AG04450 (cell line): ENCODE results near the gene PARD3. TPM values are rescaled to one million over a fixed set of nuclear protein-coding genes. Genes with fewer than 3 reads are reported as not detected.

Source experiments
- CTCF ChIA-PET: fragments of 300-600, 350-600 bp; formaldehyde crosslinking; extraction: SDS; loops from one replicate; lab custom pipeline; 2022; ENCODE audit warnings: antibody characterized with exemption, inconsistent platforms; lab: Charles Lee
- POLR2A ChIA-PET: fragments of 350-600 bp; formaldehyde crosslinking; extraction: SDS; loops from one replicate; lab custom pipeline; 2021; ENCODE audit warnings: antibody characterized with exemption, inconsistent platforms; lab: Yijun Ruan, JAX
- DNase-seq: peaks from one replicate; pipeline ENCODE4 v3.0.0-alpha.2; 2011; ENCODE audit warnings: low read depth, low spot score
- H3K27ac ChIP-seq: one replicate; pipeline ENCODE4 v1.5.1; 2012; ENCODE audit warnings: low read depth, low read length, control low read depth
- H3K27me3 ChIP-seq: one replicate; pipeline ENCODE4 v1.6.0; 2012; ENCODE audit warnings: low read length; ENCODE audit not compliant: control insufficient read depth, insufficient read depth
- H3K4me3 ChIP-seq: 2 replicates; pipeline ENCODE4 v1.5.1; 2011; ENCODE audit warnings: mild to moderate bottlenecking, low read depth, low read length, control low read depth
- H3K9me3 ChIP-seq: 2 replicates; pipeline ENCODE4 v1.5.1; 2012; ENCODE audit warnings: low read length; ENCODE audit not compliant: control insufficient read depth, insufficient read depth
- CTCF ChIP-seq: IDR thresholded peaks from 2 replicates; pipeline ENCODE4 v1.5.1; 2011; ENCODE audit warnings: low read depth, low read length, control low read depth, inconsistent platforms
- polyA plus RNA-seq: library from polyadenylated mRNA; depleted of rRNA; stranded (reverse); fragments of >200 nt; gene quantifications from 2 replicates; pipeline ENCODE4 v1.2.3, GENCODE V29; 2011

PARD3 gene
- polyA plus RNA-seq, 1 experiment, result 43.1 TPM

DNA sequence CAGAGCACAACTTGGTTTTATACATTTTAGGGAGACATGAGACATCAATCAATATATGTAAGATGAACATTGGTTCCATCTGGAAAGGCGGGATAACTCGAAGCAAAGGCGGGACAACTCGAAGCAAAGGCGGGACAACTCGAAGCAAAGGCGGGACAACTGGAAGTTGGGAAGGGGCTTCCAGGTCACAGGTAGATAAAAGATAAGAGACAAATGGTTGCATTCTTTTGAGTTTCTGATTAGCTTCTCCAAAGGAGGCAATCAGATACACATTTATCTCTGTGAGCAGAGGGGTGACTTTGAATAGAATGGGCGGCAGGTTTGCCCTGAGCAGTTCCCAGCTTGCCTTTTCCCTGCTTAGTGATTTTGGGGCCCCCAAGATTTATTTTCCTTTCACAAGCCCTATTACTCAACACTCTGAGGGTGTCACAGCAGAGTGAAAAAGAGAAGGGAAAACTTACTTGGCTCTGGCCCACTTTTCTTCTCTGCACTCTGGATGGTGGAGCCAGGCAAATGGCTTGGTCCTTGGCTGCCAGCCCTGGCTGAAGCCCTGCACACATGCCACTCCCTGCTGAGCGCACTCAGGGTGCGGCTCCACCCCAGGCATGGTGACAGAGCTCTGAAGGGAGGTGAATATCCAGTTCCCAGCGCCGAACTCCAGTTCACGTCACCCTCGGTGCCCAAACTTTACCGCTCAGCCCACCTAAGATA lies 46.7 kb downstream of the PARD3 start:
- no peak overlapping the region for H3K27ac ChIP-seq
- H3K9me3 ChIP-seq, result no peaks in the 10 kb centered on the region
- H3K4me3 ChIP-seq, result no peak overlapping the region
- ChIA-PET POLR2A (no interaction called here), CTCF (interaction anchor here (0.6 kb wide), 1 partner anchor 32 kb away, joined by 3 read pairs; no protein-coding TSS in a partner anchor)
- H3K27me3 ChIP-seq, result no peaks in the 10 kb centered on the region
- DNase-seq, result no peak
- TF ChIP-seq CTCF, result no peak

GRCh38 chr10:34766811-34767494 lies 48.1 kb downstream of the PARD3 start:
- Histone ChIP-seq H3K4me3 (no peak overlapping the region), H3K27ac (no peak overlapping the region), H3K9me3 (no peaks in the 10 kb centered on the region), H3K27me3 (no peaks in the 10 kb centered on the region)
- ChIA-PET CTCF (no interaction called here), POLR2A (interaction anchor here (1.1 kb wide), 1 partner anchor 116 kb away, joined by 7 read pairs; no protein-coding TSS in a partner anchor)
- TF ChIP-seq CTCF, result no peak
- no peak for DNase-seq

DNA sequence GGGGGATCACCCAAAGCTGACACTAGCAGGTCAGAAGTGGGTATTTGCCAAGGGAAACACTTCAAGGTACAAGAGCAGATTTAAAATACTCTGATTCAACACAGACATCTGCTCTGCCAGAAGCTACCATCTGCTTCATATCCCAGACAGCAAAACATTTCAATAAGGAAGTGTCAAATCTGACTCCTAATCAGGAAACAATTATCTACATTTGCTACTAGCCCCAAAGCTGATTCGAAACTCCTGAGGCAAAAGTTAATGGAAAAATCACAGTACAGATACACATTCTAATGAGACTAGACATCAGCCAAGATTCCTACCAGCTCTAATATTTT lies 48.9 kb downstream of the PARD3 start:
- no peak for DNase-seq
- no peak overlapping the region for H3K4me3 ChIP-seq
- CTCF ChIA-PET, result no interaction called here
- no peak for TF ChIP-seq CTCF
- H3K27ac ChIP-seq, result no peak overlapping the region
- H3K27me3 ChIP-seq, result no peaks in the 10 kb centered on the region
- POLR2A ChIA-PET, result interaction anchor here (1.1 kb wide), 1 partner anchor 117 kb away, joined by 7 read pairs; no protein-coding TSS in a partner anchor
- H3K9me3 ChIP-seq, result no peaks in the 10 kb centered on the region

- ChIA-PET CTCF (interaction anchor here (0.6 kb wide), 1 partner anchor 15 kb away, joined by 3 read pairs; no protein-coding TSS in a partner anchor), POLR2A (no interaction called here)
- Histone ChIP-seq H3K27ac (no peak overlapping the region), H3K4me3 (no peak overlapping the region), H3K27me3 (no peaks in the 10 kb centered on the region), H3K9me3 (no peaks in the 10 kb centered on the region)
- no peak for DNase-seq
- no peak for TF ChIP-seq CTCF
These were observed 50.6 kb downstream of the PARD3 start for GRCh38 chr10:34764472-34764946.
